Dendritic cell treated with granulocyte-macrophage colony-stimulating factor and Interleukin-4, amounts not matched to agents 40 ng/mL and 50 ng/mL, for 4 days (primary cell): ENCODE data around the gene TRIM14.
"Not testable (repeated sequence)": the region's sequence is repeated elsewhere in the genome, so short reads cannot be mapped to it uniquely, and the experiment has no call there.

Experiments
- H3K27ac Mint-ChIP-seq: one replicate; pipeline ENCODE4 v1.8.0; 2022; ENCODE audit warnings: mild to moderate bottlenecking, mixed read lengths
- H3K27me3 Mint-ChIP-seq: one replicate; pipeline ENCODE4 v1.8.0; 2022; ENCODE audit warnings: mild to moderate bottlenecking, mixed read lengths
- H3K36me3 Mint-ChIP-seq: one replicate; pipeline ENCODE4 v1.8.0; 2022; ENCODE audit warnings: low read depth, mixed read lengths
- H3K4me1 Mint-ChIP-seq: one replicate; pipeline ENCODE4 v1.8.0; 2022; ENCODE audit warnings: low read depth, mixed read lengths
- H3K4me3 Mint-ChIP-seq: one replicate; pipeline ENCODE4 v1.8.0; 2022; ENCODE audit warnings: mild to moderate bottlenecking, moderate library complexity, mixed read lengths
- H3K9me3 Mint-ChIP-seq: one replicate; pipeline ENCODE4 v1.8.0; 2022; ENCODE audit warnings: mixed read lengths
- intact Hi-C: fragments of 100-400 bp; cut with micrococcal nuclease; formaldehyde crosslinking; loops from one replicate; pipeline ENCODE4 v1.15.0; 2022

Gene TRIM14

GRCh38 chr9:98132806-98133631 lies 14.0 kb upstream of the TRIM14 start:
- Mint-ChIP-seq H3K36me3 (peaks cover 45% of the 10 kb centered on the region), H3K4me3 (no peak overlapping the region), H3K27me3 (no peaks in the 10 kb centered on the region), H3K27ac (peak overlapping the region; percentile 33), H3K4me1 (peaks cover 46% of the 10 kb centered on the region), H3K9me3 (no peaks in the 10 kb centered on the region)
- intact Hi-C loops, result no loop called here

- H3K36me3 Mint-ChIP-seq, result peaks cover 53% of the 10 kb centered on the region
- peak overlapping the region; percentile 33 for H3K27ac Mint-ChIP-seq
- no peaks in the 10 kb centered on the region for H3K9me3 Mint-ChIP-seq
- no peaks in the 10 kb centered on the region for H3K27me3 Mint-ChIP-seq
- no peak overlapping the region for H3K4me3 Mint-ChIP-seq
- intact Hi-C loops, result no loop called here
- H3K4me1 Mint-ChIP-seq, result peaks cover 45% of the 10 kb centered on the region
These were observed 13.1 kb upstream of the TRIM14 start for GRCh38 chr9:98132158-98132557.

- Mint-ChIP-seq H3K27me3 (no peaks in the 10 kb centered on the region), H3K4me3 (no peak overlapping the region), H3K36me3 (peaks cover 66% of the 10 kb centered on the region), H3K4me1 (peaks cover 56% of the 10 kb centered on the region), H3K9me3 (no peaks in the 10 kb centered on the region), H3K27ac (peak overlapping the region; percentile 81)
- intact Hi-C loops, result no loop called here
These were observed 11.7 kb upstream of the TRIM14 start for GRCh38 chr9:98130576-98131228.

GRCh38 chr9:98130060-98130459 lies 11.0 kb upstream of the TRIM14 start:
- Mint-ChIP-seq H3K36me3 (peaks cover 69% of the 10 kb centered on the region), H3K27ac (peak overlapping the region; percentile 81), H3K4me1 (peaks cover 56% of the 10 kb centered on the region)
- H3K4me3 Mint-ChIP-seq, intact Hi-C loops, H3K9me3 Mint-ChIP-seq, H3K27me3 Mint-ChIP-seq: not testable (repeated sequence)

GRCh38 chr9:98129451-98129881 lies 10.4 kb upstream of the TRIM14 start:
- Mint-ChIP-seq H3K9me3 (no peaks in the 10 kb centered on the region), H3K27me3 (no peaks in the 10 kb centered on the region), H3K36me3 (peaks cover 71% of the 10 kb centered on the region), H3K27ac (peak overlapping the region; percentile 81), H3K4me3 (no peak overlapping the region), H3K4me1 (peaks cover 51% of the 10 kb centered on the region)
- intact Hi-C loops, result loop anchor here (1.0 kb wide), 1 partner anchor 8 kb away; no protein-coding TSS in a partner anchor

GRCh38 chr9:98128316-98128715 lies 9.3 kb upstream of the TRIM14 start:
- H3K4me1 Mint-ChIP-seq, result peaks cover 54% of the 10 kb centered on the region
- H3K4me3 Mint-ChIP-seq, result no peak overlapping the region
- H3K9me3 Mint-ChIP-seq, result no peaks in the 10 kb centered on the region
- intact Hi-C loops, result no loop called here
- peak overlapping the region; percentile 81 for H3K27ac Mint-ChIP-seq
- peaks cover 65% of the 10 kb centered on the region for H3K36me3 Mint-ChIP-seq
- no peaks in the 10 kb centered on the region for H3K27me3 Mint-ChIP-seq

- H3K27me3 Mint-ChIP-seq, result no peaks in the 10 kb centered on the region
- H3K4me1 Mint-ChIP-seq, result peaks cover 62% of the 10 kb centered on the region
- H3K36me3 Mint-ChIP-seq, result peaks cover 54% of the 10 kb centered on the region
- H3K27ac Mint-ChIP-seq, result peak overlapping the region; percentile 81
- H3K4me3 Mint-ChIP-seq, result no peak overlapping the region
- intact Hi-C loops, result no loop called here
- H3K9me3 Mint-ChIP-seq, result no peaks in the 10 kb centered on the region
These were observed 8.2 kb upstream of the TRIM14 start for GRCh38 chr9:98127226-98127625.

- Mint-ChIP-seq H3K27ac (peak overlapping the region; percentile 20), H3K9me3 (no peaks in the 10 kb centered on the region), H3K36me3 (peaks cover 36% of the 10 kb centered on the region), H3K4me3 (no peak overlapping the region), H3K27me3 (no peaks in the 10 kb centered on the region), H3K4me1 (peaks cover 65% of the 10 kb centered on the region)
- intact Hi-C loops, result no loop called here
These were observed 5.8 kb upstream of the TRIM14 start for GRCh38 chr9:98124637-98125426.

- H3K27me3 Mint-ChIP-seq, intact Hi-C loops, H3K9me3 Mint-ChIP-seq, H3K4me3 Mint-ChIP-seq, H3K27ac Mint-ChIP-seq: not testable (repeated sequence)
- peaks cover 64% of the 10 kb centered on the region for H3K4me1 Mint-ChIP-seq
- H3K36me3 Mint-ChIP-seq, result peaks cover 39% of the 10 kb centered on the region
These were observed 5.1 kb upstream of the TRIM14 start for GRCh38 chr9:98124091-98124490.

- peaks cover 57% of the 10 kb centered on the region for H3K4me1 Mint-ChIP-seq
- no peaks in the 10 kb centered on the region for H3K27me3 Mint-ChIP-seq
- intact Hi-C loops, result loop anchor here (1.0 kb wide), 1 partner anchor 8 kb away; no protein-coding TSS in a partner anchor
- H3K36me3 Mint-ChIP-seq, result peaks cover 48% of the 10 kb centered on the region
- no peak overlapping the region for H3K4me3 Mint-ChIP-seq
- peak overlapping the region; percentile 93 for H3K27ac Mint-ChIP-seq
- H3K9me3 Mint-ChIP-seq, result no peaks in the 10 kb centered on the region
These were observed 2.0 kb upstream of the TRIM14 start for GRCh38 chr9:98121058-98121457.

GRCh38 chr9:98120476-98120875 lies 1.5 kb upstream of the TRIM14 start:
- intact Hi-C loops, result no loop called here
- Mint-ChIP-seq H3K27me3 (no peaks in the 10 kb centered on the region), H3K27ac (peak overlapping the region; percentile 93), H3K4me3 (peak overlapping the region; percentile 4), H3K36me3 (peaks cover 48% of the 10 kb centered on the region), H3K4me1 (peaks cover 57% of the 10 kb centered on the region), H3K9me3 (no peaks in the 10 kb centered on the region)

- H3K9me3 Mint-ChIP-seq, result no peaks in the 10 kb centered on the region
- peaks cover 52% of the 10 kb centered on the region for H3K4me1 Mint-ChIP-seq
- H3K27ac Mint-ChIP-seq, result peak overlapping the region; percentile 93
- peak overlapping the region; percentile 83 for H3K4me3 Mint-ChIP-seq
- H3K36me3 Mint-ChIP-seq, result peaks cover 34% of the 10 kb centered on the region
- no peaks in the 10 kb centered on the region for H3K27me3 Mint-ChIP-seq
- intact Hi-C loops, result loop anchor here (2.0 to 5.0 kb wide), 2 partner anchors 74 to 139 kb away; partner anchors contain the start of gene CORO2A
These were observed 910 bp downstream of the TRIM14 start for GRCh38 chr9:98117984-98118639.

- H3K4me3 Mint-ChIP-seq, result peak overlapping the region; percentile 83
- H3K27me3 Mint-ChIP-seq, H3K9me3 Mint-ChIP-seq: not testable (repeated sequence)
- H3K4me1 Mint-ChIP-seq, result peaks cover 50% of the 10 kb centered on the region
- intact Hi-C loops, result loop anchor here (5.0 kb wide), 1 partner anchor 75 kb away; the partner anchor contains the start of gene CORO2A
- peaks cover 34% of the 10 kb centered on the region for H3K36me3 Mint-ChIP-seq
- H3K27ac Mint-ChIP-seq, result peak overlapping the region; percentile 93
These were observed 1.9 kb downstream of the TRIM14 start for GRCh38 chr9:98117097-98117496.
